NCI-H2081 treated with DMSO at 0.1 percent for 48 hours (cell line): ENCODE data around the gene ZSCAN18.

Source experiments
- DNase-seq: peaks from one replicate; lab custom pipeline; 2025; lab: John Stamatoyannopoulos, UW

Gene ZSCAN18

GRCh38 chr19:58044886-58045285 is 53.1 kb downstream of the ZSCAN18 start:
- DNase-seq: no peak

- DNase-seq: no peak
These were observed 53.6 kb downstream of the ZSCAN18 start for GRCh38 chr19:58044391-58044790.

- DNase-seq: no peak
These were observed 55.3 kb downstream of the ZSCAN18 start for GRCh38 chr19:58042495-58043340.

- DNase-seq: no peak
These were observed 57.1 kb downstream of the ZSCAN18 start for GRCh38 chr19:58040751-58041525.

GRCh38 chr19:58038688-58039204 is 59.3 kb downstream of the ZSCAN18 start:
- DNase-seq: no peak

GRCh38 chr19:58037927-58038687 is 59.9 kb downstream of the ZSCAN18 start:
- DNase-seq: no peak

- DNase-seq: no peak
These were observed 62.2 kb downstream of the ZSCAN18 start for GRCh38 chr19:58035863-58036262.

- DNase-seq: no peak
These were observed 63.6 kb downstream of the ZSCAN18 start for GRCh38 chr19:58034477-58034793.
